Measurements from ENCODE around the gene ADAMTS2.

DNA sequence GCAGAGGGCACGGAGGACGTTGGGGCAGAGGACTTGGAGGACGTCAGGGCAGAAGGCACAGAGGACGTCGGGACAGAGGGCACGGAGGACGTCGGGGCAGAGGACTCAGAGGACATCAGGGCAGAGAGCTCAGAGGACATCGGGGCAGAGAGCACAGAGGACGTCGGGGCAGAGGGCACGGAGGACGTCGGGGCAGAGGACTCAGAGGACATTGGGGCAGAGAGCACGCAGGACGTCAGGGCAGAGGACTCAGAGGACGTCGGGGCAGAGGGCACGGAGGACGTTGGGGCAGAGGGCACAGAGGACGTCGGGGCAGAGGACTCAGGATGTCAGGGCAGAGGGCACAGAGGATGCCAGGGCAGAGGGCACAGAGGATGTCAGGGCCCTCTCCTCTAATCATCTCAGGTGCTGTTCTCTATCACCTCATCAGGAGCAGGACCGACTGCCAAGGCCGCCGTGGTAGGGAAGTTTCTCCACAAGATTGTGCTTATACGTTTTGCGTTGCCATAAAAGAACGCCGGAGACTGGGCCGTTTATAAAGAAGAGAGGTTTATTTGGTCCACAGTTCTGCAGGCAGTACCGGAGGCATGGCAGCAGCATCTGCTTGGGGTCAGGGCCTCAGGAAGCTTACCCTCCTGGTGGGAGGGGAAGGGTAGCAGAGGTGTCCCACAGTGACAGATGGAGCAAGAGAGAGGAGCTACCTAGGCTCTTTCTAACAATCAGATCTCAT lies 29.4 kb upstream of the ADAMTS2 start:
- TF ChIP-seq FOXK2 (IDR thresholded peaks at IDR 0.05) (no peak), ELF4 (IDR thresholded peaks at IDR 0.05) (no peak), NFRKB (IDR thresholded peaks at IDR 0.05) (no peak), FOXM1 (IDR thresholded peaks at IDR 0.05; ENCODE audit: borderline replicate concordance) (no peak), ARNT (IDR thresholded peaks at IDR 0.05) (no peak), BHLHE40 (IDR thresholded peaks at IDR 0.05; ENCODE audit: borderline replicate concordance) (no peak), SUZ12 (IDR thresholded peaks at IDR 0.05) (no peak), HDGF (IDR thresholded peaks at IDR 0.05; ENCODE audit: borderline replicate concordance) (no peak), PKNOX1 (IDR thresholded peaks at IDR 0.05) (no peak), FOXA1 (IDR thresholded peaks at IDR 0.05) (no peak), CTBP1 (IDR thresholded peaks at IDR 0.05; ENCODE audit: borderline replicate concordance) (no peak), SP1 (IDR thresholded peaks at IDR 0.05) (no peak), TARDBP (IDR thresholded peaks at IDR 0.05) (no peak), LEF1 (IDR thresholded peaks at IDR 0.05; ENCODE audit: borderline replicate concordance) (no peak)
